KMS-11 (cell line): Measurements from ENCODE around the gene HPDL.

Experiments
- H2AFZ ChIP-seq: fragments of 200-600 bp; sonication (generic); 2 replicates; pipeline ENCODE4 v1.6.1; 2016; ENCODE audit warnings: antibody characterized with exemption, mixed run types, low read depth
- H3K27ac ChIP-seq: fragments of 200-600 bp; sonication (generic); 2 replicates; pipeline ENCODE4 v1.6.1; 2016; ENCODE audit warnings: mild to moderate bottlenecking, mixed run types
- H3K27me3 ChIP-seq: fragments of 200-600 bp; sonication (generic); 2 replicates; pipeline ENCODE4 v1.6.1; 2017; ENCODE audit warnings: mild to moderate bottlenecking, low read depth, mixed run types, moderate library complexity; ENCODE audit not compliant: insufficient read depth
- H3K36me3 ChIP-seq: fragments of 200-600 bp; sonication (generic); 2 replicates; pipeline ENCODE4 v1.6.1; 2017; ENCODE audit warnings: mild to moderate bottlenecking, mixed run types; ENCODE audit not compliant: insufficient read depth
- H3K4me1 ChIP-seq: fragments of 200-600 bp; sonication (generic); 2 replicates; pipeline ENCODE4 v1.6.1; 2016; ENCODE audit warnings: mild to moderate bottlenecking, low read depth, mixed run types; ENCODE audit not compliant: poor library complexity, severe bottlenecking
- H3K4me2 ChIP-seq: fragments of 200-600 bp; sonication (generic); 2 replicates; pipeline ENCODE4 v1.7.0; 2016; ENCODE audit warnings: mild to moderate bottlenecking, mixed run types
- H3K4me3 ChIP-seq: fragments of 200-600 bp; sonication (generic); IDR thresholded peaks from 2 replicates; pipeline ENCODE4 v1.6.1; 2017; ENCODE audit warnings: low read depth, low read length, mixed read lengths; ENCODE audit not compliant: insufficient read depth
- H3K79me2 ChIP-seq: fragments of 200-600 bp; sonication (generic); 2 replicates; pipeline ENCODE4 v1.6.1; 2016; ENCODE audit warnings: low read depth, mixed run types; ENCODE audit not compliant: insufficient read depth
- H3K9ac ChIP-seq: fragments of 200-600 bp; sonication (generic); 2 replicates; pipeline ENCODE4 v1.6.1; 2016; ENCODE audit warnings: mild to moderate bottlenecking, mixed run types
- H4K20me1 ChIP-seq: fragments of 200-600 bp; sonication (generic); 2 replicates; pipeline ENCODE4 v1.6.1; 2016; ENCODE audit warnings: mild to moderate bottlenecking, mixed run types; ENCODE audit not compliant: insufficient read depth
- TF ChIP-seq, protein P1 (sequence below): fragments of 200-600 bp; sonication (generic); conservative IDR thresholded peaks from 2 replicates; pipeline ENCODE4 v1.6.1; 2017; ENCODE audit warnings: low read depth, mild to moderate bottlenecking, antibody characterized with exemption, low read length, moderate library complexity, mixed read lengths

Gene HPDL

GRCh38 chr1:45339789-45340558 lies 13.3 kb downstream of the HPDL start, which contains the start of the genes MUTYH and TOE1:
TSS of gene MUTYH (minus strand) at chr1:45340440. CDS start at chr1:45334505, 5,935 bp downstream.
TSS of gene TOE1 (plus strand) at chr1:45340170. CDS start at chr1:45340253, 83 bp downstream.
- Histone ChIP-seq H3K4me2 (peak within 1 kb of the TSS; percentile 85), H3K9ac (peak within 1 kb of the TSS; percentile 91), H3K4me1 (peaks cover 41% of the 10 kb centered on the region), H3K79me2 (peaks cover 31% of the 10 kb centered on the region), H4K20me1 (no peaks in the 10 kb centered on the region), H3K36me3 (no peaks in the 10 kb centered on the region), H3K4me3 (peak within 1 kb of the TSS; percentile 89), H3K27me3 (no peaks in the 10 kb centered on the region), H3K27ac (peak within 1 kb of the TSS; percentile 94), H2AFZ (peak within 1 kb of the TSS; percentile 62)
- TF ChIP-seq, protein P1, sequence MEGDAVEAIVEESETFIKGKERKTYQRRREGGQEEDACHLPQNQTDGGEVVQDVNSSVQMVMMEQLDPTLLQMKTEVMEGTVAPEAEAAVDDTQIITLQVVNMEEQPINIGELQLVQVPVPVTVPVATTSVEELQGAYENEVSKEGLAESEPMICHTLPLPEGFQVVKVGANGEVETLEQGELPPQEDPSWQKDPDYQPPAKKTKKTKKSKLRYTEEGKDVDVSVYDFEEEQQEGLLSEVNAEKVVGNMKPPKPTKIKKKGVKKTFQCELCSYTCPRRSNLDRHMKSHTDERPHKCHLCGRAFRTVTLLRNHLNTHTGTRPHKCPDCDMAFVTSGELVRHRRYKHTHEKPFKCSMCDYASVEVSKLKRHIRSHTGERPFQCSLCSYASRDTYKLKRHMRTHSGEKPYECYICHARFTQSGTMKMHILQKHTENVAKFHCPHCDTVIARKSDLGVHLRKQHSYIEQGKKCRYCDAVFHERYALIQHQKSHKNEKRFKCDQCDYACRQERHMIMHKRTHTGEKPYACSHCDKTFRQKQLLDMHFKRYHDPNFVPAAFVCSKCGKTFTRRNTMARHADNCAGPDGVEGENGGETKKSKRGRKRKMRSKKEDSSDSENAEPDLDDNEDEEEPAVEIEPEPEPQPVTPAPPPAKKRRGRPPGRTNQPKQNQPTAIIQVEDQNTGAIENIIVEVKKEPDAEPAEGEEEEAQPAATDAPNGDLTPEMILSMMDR: no peak

DNA sequence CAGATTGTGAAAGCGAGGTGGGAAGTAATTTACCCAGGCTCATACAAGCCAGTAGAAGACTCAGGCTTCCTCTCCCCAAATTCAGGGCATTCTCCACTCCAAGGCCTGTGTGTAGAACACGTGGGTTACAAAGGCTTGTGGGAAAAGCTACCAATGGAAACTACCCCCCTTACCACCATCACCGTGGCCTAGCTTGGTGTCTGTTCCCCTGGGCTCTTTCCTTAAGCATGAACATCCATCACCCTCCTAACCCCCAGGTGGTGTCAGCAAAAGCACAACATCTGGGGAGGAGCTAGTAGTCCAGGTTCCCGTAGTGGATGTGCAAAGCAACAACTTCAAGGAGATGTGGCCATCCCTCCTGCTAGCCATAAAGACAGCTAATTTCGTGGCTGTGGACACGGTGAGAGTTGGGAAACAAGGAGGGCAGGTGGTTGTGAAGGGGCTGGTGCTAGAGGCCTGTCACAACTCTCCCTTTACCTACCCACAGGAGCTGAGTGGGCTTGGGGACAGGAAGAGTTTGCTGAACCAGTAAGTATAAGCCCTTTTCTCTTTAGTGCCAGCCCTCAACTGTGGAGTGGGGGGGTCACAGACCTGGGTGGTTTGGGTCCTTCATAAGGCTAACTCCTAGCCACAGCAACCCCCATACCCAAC lies 14.2 kb downstream of the HPDL start:
- peaks cover 31% of the 10 kb centered on the region for H3K79me2 ChIP-seq
- H3K27me3 ChIP-seq: no peaks in the 10 kb centered on the region
- H3K36me3 ChIP-seq: no peaks in the 10 kb centered on the region
- no peaks in the 10 kb centered on the region for H4K20me1 ChIP-seq
- H3K4me1 ChIP-seq: peaks cover 37% of the 10 kb centered on the region
- peak overlapping the region; percentile 85 for H3K4me2 ChIP-seq
- TF ChIP-seq, protein P1: no peak
- peak overlapping the region; percentile 89 for H3K4me3 ChIP-seq
- peak overlapping the region; percentile 94 for H3K27ac ChIP-seq
- peak overlapping the region; percentile 62; the same call in 1 of the 2 replicates for H2AFZ ChIP-seq
- H3K9ac ChIP-seq: peak overlapping the region; percentile 91

GRCh38 chr1:45344499-45344898 lies 17.8 kb downstream of the HPDL start:
- Histone ChIP-seq H3K36me3 (no peaks in the 10 kb centered on the region), H3K27me3 (no peaks in the 10 kb centered on the region), H3K27ac (no peak overlapping the region), H3K79me2 (peaks cover 22% of the 10 kb centered on the region), H3K4me2 (no peak overlapping the region), H3K4me1 (peaks cover 19% of the 10 kb centered on the region), H3K9ac (no peak overlapping the region), H3K4me3 (no peak overlapping the region), H4K20me1 (no peaks in the 10 kb centered on the region), H2AFZ (no peak overlapping the region)
- TF ChIP-seq, protein P1: no peak

GRCh38 chr1:45345014-45345413 lies 18.3 kb downstream of the HPDL start:
- H3K27ac ChIP-seq: no peak overlapping the region
- TF ChIP-seq, protein P1: no peak
- peaks cover 24% of the 10 kb centered on the region for H3K4me1 ChIP-seq
- H4K20me1 ChIP-seq: no peaks in the 10 kb centered on the region
- H3K4me2 ChIP-seq: no peak overlapping the region
- no peaks in the 10 kb centered on the region for H3K27me3 ChIP-seq
- H2AFZ ChIP-seq: no peak overlapping the region
- H3K79me2 ChIP-seq: peaks cover 22% of the 10 kb centered on the region
- H3K9ac ChIP-seq: no peak overlapping the region
- no peaks in the 10 kb centered on the region for H3K36me3 ChIP-seq
- no peak overlapping the region for H3K4me3 ChIP-seq
